Activated B cell treated with CpG ODN at 0.5 μM for 24 hours (primary cell): ENCODE results near the gene RAD52. TPM values are rescaled to one million over a fixed set of nuclear protein-coding genes. Genes with fewer than 3 reads are reported as not detected.
A peak's percentile ranks its signal among the peaks of the same experiment; 100 is the strongest.

ENCODE experiments used
- ATAC-seq: fragments of 200-7000 bp; cut with Tn5 transposase; one replicate; pipeline ENCODE4 v1.10.0; 2021; ENCODE audit warnings: low read depth, mild to moderate bottlenecking, moderate library complexity
- CTCF ChIA-PET: fragments of 350-600 bp; sonication (Branson Sonifier 250); formaldehyde crosslinking; loops from one replicate; lab custom pipeline; 2021; ENCODE audit warnings: antibody characterized with exemption; lab: Charles Lee
- POLR2A ChIA-PET: fragments of 350-600 bp; sonication (Branson Sonifier 250); formaldehyde crosslinking; loops from one replicate; lab custom pipeline; 2021; ENCODE audit warnings: antibody characterized with exemption; lab: Charles Lee
- DNase-seq: peaks from one replicate; pipeline ENCODE4 v3.0.0; 2022
- H3K27ac Mint-ChIP-seq: one replicate; pipeline ENCODE4 v1.8.0; 2020; ENCODE audit warnings: mixed read lengths
- H3K27me3 Mint-ChIP-seq: one replicate; pipeline ENCODE4 v1.8.0; 2021; ENCODE audit warnings: mixed read lengths
- H3K36me3 Mint-ChIP-seq: one replicate; pipeline ENCODE4 v1.8.0; 2021; ENCODE audit warnings: low read depth, mixed read lengths
- H3K4me1 Mint-ChIP-seq: one replicate; pipeline ENCODE4 v1.8.0; 2021; ENCODE audit warnings: mixed read lengths
- H3K4me3 Mint-ChIP-seq: one replicate; pipeline ENCODE4 v1.8.0; 2020; ENCODE audit warnings: mild to moderate bottlenecking, mixed read lengths
- H3K9me3 Mint-ChIP-seq: one replicate; pipeline ENCODE4 v1.8.0; 2020; ENCODE audit warnings: mixed read lengths
- CTCF ChIP-seq: fragments of 200-600 bp; IDR thresholded peaks from one replicate; pipeline ENCODE4 v1.8.0; 2022; ENCODE audit warnings: antibody characterized with exemption, mild to moderate bottlenecking
- intact Hi-C: fragments of 100-400 bp; cut with micrococcal nuclease; formaldehyde crosslinking; loops from one replicate; pipeline ENCODE4 v1.15.1; 2024
- total RNA-seq: library from RNA; stranded (reverse); gene quantifications from 2 replicates; pipeline ENCODE4 v1.2.3, GENCODE V29; 2022

The RAD52 gene
- total RNA-seq, result 15.0 and 15.2 TPM in 2 replicates

GRCh38 chr12:949453-950191 lies at the start of gene RAD52:
RAD52 (minus strand) TSS chr12:949694; CDS start chr12:933058, 16,636 bp downstream.
- peaks cover 26% of the 10 kb centered on the region for H3K4me1 Mint-ChIP-seq
- no peaks in the 10 kb centered on the region for H3K9me3 Mint-ChIP-seq
- ChIA-PET CTCF (interaction anchor here (0.6 to 1.8 kb wide), 14 partner anchors 28 to 657 kb away, joined by 3 to 11 read pairs (median 4); partner anchors contain the start of gene ERC1), POLR2A (interaction anchor here (0.5 to 2.5 kb wide), 21 partner anchors 9 to 975 kb away, joined by 3 to 46 read pairs (median 5); partner anchors contain the start of genes ERC1, FBXL14 and WNK1)
- ATAC-seq (peak; percentile 85), DNase-seq (peak; percentile 97)
- TF ChIP-seq CTCF, result peak; percentile 65
- peak within 1 kb of the TSS; percentile 99 for H3K4me3 Mint-ChIP-seq
- no peaks in the 10 kb centered on the region for H3K27me3 Mint-ChIP-seq
- H3K27ac Mint-ChIP-seq, result peak within 1 kb of the TSS; percentile 96
- intact Hi-C loops, result loop anchor here (1.0 to 5.0 kb wide), 13 partner anchors 42 to 1055 kb away; partner anchors contain the start of genes ADIPOR2, CCDC77, DCP1B and ERC1
- peaks cover 19% of the 10 kb centered on the region for H3K36me3 Mint-ChIP-seq

- no peak for TF ChIP-seq CTCF
- intact Hi-C loops, result no loop called here
- peaks cover 10% of the 10 kb centered on the region for H3K36me3 Mint-ChIP-seq
- no peaks in the 10 kb centered on the region for H3K9me3 Mint-ChIP-seq
- ChIA-PET POLR2A (interaction anchor here (0.6 kb wide), 1 partner anchor 604 kb away, joined by 4 read pairs; no protein-coding TSS in a partner anchor), CTCF (no interaction called here)
- H3K4me1 Mint-ChIP-seq, result peaks cover 21% of the 10 kb centered on the region
- DNase-seq (no peak), ATAC-seq (no peak)
- H3K27ac Mint-ChIP-seq, result no peak overlapping the region
- H3K27me3 Mint-ChIP-seq, result no peaks in the 10 kb centered on the region
- no peak overlapping the region for H3K4me3 Mint-ChIP-seq
Observed at GRCh38 chr12:998020-998874, 48.8 kb upstream of the RAD52 start.

GRCh38 chr12:997505-997904 lies 48.0 kb upstream of the RAD52 start:
- Mint-ChIP-seq H3K27ac (no peak overlapping the region), H3K4me3 (no peak overlapping the region), H3K36me3 (peaks cover 9% of the 10 kb centered on the region), H3K9me3 (no peaks in the 10 kb centered on the region), H3K4me1 (peaks cover 24% of the 10 kb centered on the region), H3K27me3 (no peaks in the 10 kb centered on the region)
- TF ChIP-seq CTCF, result no peak
- ATAC-seq, result no peak
- ChIA-PET POLR2A (no interaction called here), CTCF (no interaction called here)
- no peak for DNase-seq
- intact Hi-C loops, result no loop called here

GRCh38 chr12:996881-997280 lies 47.4 kb upstream of the RAD52 start:
- CTCF ChIA-PET, result no interaction called here
- DNase-seq (no peak), ATAC-seq (no peak)
- intact Hi-C loops, result no loop called here
- peaks cover 7% of the 10 kb centered on the region for H3K36me3 Mint-ChIP-seq
- H3K4me1 Mint-ChIP-seq, result peaks cover 30% of the 10 kb centered on the region
- no peak overlapping the region for H3K27ac Mint-ChIP-seq
- TF ChIP-seq CTCF, result no peak
- POLR2A ChIA-PET, result no interaction called here
- no peaks in the 10 kb centered on the region for H3K9me3 Mint-ChIP-seq
- no peaks in the 10 kb centered on the region for H3K27me3 Mint-ChIP-seq
- H3K4me3 Mint-ChIP-seq, result no peak overlapping the region
